Suprapubic skin (tissue), 4 donors: Measurements from ENCODE around the gene MAPK13. TPM values are rescaled to one million over a fixed set of nuclear protein-coding genes. Genes with fewer than 3 reads are reported as not detected.
"Not testable (repeated sequence)": the region's sequence is repeated elsewhere in the genome, so short reads cannot be mapped to it uniquely, and the experiment has no call there.

Experiments used
- DNase-seq, 2 donors: peaks; one replicate each; pipeline ENCODE4 v3.0.0-alpha.2; 2019; ENCODE audit warnings: low spot score in 2 of 2
- H3K27ac ChIP-seq: fragments of 200-600 bp; sonication (generic); one replicate; pipeline ENCODE4 v1.5.1; 2019
- H3K27me3 ChIP-seq: fragments of 200-600 bp; sonication (generic); one replicate; pipeline ENCODE4 v1.5.1; 2019
- H3K36me3 ChIP-seq: fragments of 200-600 bp; sonication (generic); one replicate; pipeline ENCODE4 v1.5.1; 2019
- H3K4me1 ChIP-seq: fragments of 200-600 bp; sonication (generic); one replicate; pipeline ENCODE4 v1.5.1; 2019
- H3K4me3 ChIP-seq: fragments of 200-600 bp; sonication (generic); one replicate; pipeline ENCODE4 v1.5.1; 2019; ENCODE audit warnings: mild to moderate bottlenecking
- H3K9me3 ChIP-seq: fragments of 200-600 bp; sonication (generic); one replicate; pipeline ENCODE4 v1.5.1; 2019
- CTCF ChIP-seq, 2 donors: fragments of 200-600 bp in 1 of 2; fragments of 450-650 bp in 1 of 2; sonication (generic) in 1 of 2; IDR thresholded peaks; one replicate each; pipeline ENCODE4 v1.5.1; 2016 to 2019; ENCODE audit warnings: antibody characterized with exemption in 2 of 2, mild to moderate bottlenecking in 1 of 2, moderate library complexity in 1 of 2
- EP300 ChIP-seq: sonication (generic); formaldehyde crosslinking; IDR thresholded peaks from one replicate; pipeline ENCODE4 v1.6.1; 2017; ENCODE audit warnings: antibody characterized with exemption
- POLR2A ChIP-seq, 2 donors: fragments of 450-650 bp; IDR thresholded peaks; one replicate each; pipeline ENCODE4 v1.6.1; 2017; ENCODE audit warnings: antibody characterized with exemption in 2 of 2, mild to moderate bottlenecking in 2 of 2, moderate library complexity in 2 of 2
- POLR2AphosphoS5 ChIP-seq, 3 donors: sonication (generic); formaldehyde crosslinking; IDR thresholded peaks; one replicate each; pipeline ENCODE4 v1.6.1; 2017; ENCODE audit warnings: antibody characterized with exemption in 3 of 3
- WGBS: methylation state at CpG from one replicate; pipeline ENCODE4 v1.1.5; 2018; 5-methylcytosine and 5-hydroxymethylcytosine counted together
- total RNA-seq, 4 donors: library from RNA; depleted of rRNA; stranded (reverse); fragments of >200 nt; gene quantifications; one replicate each; pipeline ENCODE4 v1.1.0, GENCODE V29; 2016

Gene MAPK13
- 100 to 1,000 TPM in 3 of 4 donors, 10 to 100 TPM in 1; 72.5 to 109 (median 105) TPM for total RNA-seq

GRCh38 chr6:36129941-36130666, at the start of gene MAPK13:
Gene MAPK13 (plus strand): TSS chr6:36130513. CDS start chr6:36130583, 70 bp downstream.
- Histone ChIP-seq H3K4me3 (peak within 1 kb of the TSS; percentile 63), H3K9me3 (no peaks in the 10 kb centered on the region), H3K27me3 (no peaks in the 10 kb centered on the region), H3K36me3 (no peaks in the 10 kb centered on the region), H3K4me1 (peaks cover 44% of the 10 kb centered on the region), H3K27ac (peak within 1 kb of the TSS; percentile 92)
- 10% methylated on average over 7 of the region's 59 CpGs for WGBS
- DNase-seq = peak in 1 of 2 donors; percentile 60
- TF ChIP-seq EP300 (no peak), CTCF (IDR thresholded peaks at IDR 0.05) (no peak), POLR2AphosphoS5 (IDR thresholded peaks at IDR 0.05) (no peak), POLR2A (IDR thresholded peaks at IDR 0.05) (peak in 1 of 2 donors; percentile 7)

DNA sequence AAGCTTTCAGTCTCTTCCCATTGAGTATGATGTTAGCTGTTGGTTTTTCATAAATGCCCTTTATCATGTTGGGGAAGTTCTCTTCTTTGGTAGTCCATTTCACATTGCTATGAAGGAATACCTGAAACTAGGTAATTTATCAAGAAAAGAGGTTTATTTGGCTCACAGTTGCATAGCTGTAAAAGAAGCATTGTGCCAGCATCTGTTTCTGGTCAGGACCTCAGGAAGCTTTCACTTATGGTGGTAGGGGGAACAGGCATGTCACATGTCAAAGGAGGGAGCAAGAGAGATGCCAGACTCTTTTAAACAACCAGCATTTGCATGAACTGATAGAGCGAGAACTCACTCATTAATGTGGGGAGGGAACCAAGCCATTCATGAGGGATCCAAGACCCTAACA, 48.0 kb upstream of the MAPK13 start:
- no peak for DNase-seq
- Histone ChIP-seq H3K36me3 (peaks cover 69% of the 10 kb centered on the region), H3K27me3 (no peaks in the 10 kb centered on the region), H3K9me3 (no peaks in the 10 kb centered on the region), H3K4me1 (no peaks in the 10 kb centered on the region), H3K4me3 (no peak overlapping the region), H3K27ac (no peak overlapping the region)
- 100% methylated on average over 1 of the region's 1 CpG for WGBS
- no peak for TF ChIP-seq EP300
- no peak for TF ChIP-seq CTCF (IDR thresholded peaks at IDR 0.05)
- TF ChIP-seq POLR2AphosphoS5 (IDR thresholded peaks at IDR 0.05) = no peak
- TF ChIP-seq POLR2A (IDR thresholded peaks at IDR 0.05) = no peak

DNA sequence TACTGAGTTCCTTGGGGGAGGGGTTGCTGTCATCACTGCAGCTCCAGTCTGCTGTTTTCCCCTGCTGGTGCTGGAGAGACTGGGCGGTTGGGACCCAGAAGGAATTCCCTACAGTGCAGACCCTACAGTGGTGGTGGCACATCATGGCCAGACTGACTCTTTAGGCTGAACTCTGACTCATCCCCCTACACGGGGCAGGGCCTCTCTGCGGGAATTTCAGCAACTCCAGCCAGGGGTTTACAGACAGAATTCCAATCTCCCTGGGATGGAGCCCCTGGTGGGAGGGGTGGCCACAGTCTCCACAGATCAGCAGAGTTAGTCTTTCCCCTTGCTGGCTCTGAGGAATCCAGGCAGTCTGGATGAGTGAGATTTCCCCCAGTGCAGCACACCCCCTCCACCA, 46.9 kb upstream of the MAPK13 start:
- DNase-seq = no peak
- Histone ChIP-seq H3K36me3 (peaks cover 62% of the 10 kb centered on the region), H3K27me3 (no peaks in the 10 kb centered on the region), H3K27ac (no peak overlapping the region), H3K4me1 (no peaks in the 10 kb centered on the region), H3K9me3 (no peaks in the 10 kb centered on the region), H3K4me3 (no peak overlapping the region)
- no CpG with 5 or more reads among the region's 3 CpGs for WGBS
- no peak for TF ChIP-seq EP300
- no peak for TF ChIP-seq CTCF (IDR thresholded peaks at IDR 0.05)
- no peak for TF ChIP-seq POLR2A (IDR thresholded peaks at IDR 0.05)
- no peak for TF ChIP-seq POLR2AphosphoS5 (IDR thresholded peaks at IDR 0.05)

DNA sequence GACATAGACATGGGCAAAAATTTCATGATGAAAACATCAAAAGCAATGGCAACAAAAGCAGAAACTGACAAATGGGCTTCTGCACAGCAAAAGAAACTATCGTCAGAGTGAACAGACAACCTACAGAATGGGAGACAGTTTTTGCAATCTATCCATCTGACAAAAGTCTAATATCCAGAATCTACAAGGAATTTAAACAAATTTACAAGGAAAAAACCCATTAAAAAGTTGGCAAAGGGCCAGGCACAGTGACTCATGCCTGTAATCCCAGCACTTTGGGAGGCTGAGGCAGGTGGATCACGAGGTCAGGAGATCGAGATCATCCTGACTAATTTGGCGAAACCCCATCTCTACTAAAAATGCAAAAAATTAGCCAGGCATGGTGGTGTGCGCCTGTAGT, 42.1 kb upstream of the MAPK13 start:
- H3K27me3 ChIP-seq, H3K4me3 ChIP-seq, H3K27ac ChIP-seq, H3K4me1 ChIP-seq, H3K9me3 ChIP-seq, DNase-seq: not testable (repeated sequence)
- WGBS = 78% methylated on average over 5 of the region's 5 CpGs
- H3K36me3 ChIP-seq = peaks cover 32% of the 10 kb centered on the region

GRCh38 chr6:36089048-36089447, 41.3 kb upstream of the MAPK13 start:
- TF ChIP-seq POLR2AphosphoS5 (IDR thresholded peaks at IDR 0.05) = no peak
- TF ChIP-seq POLR2A (IDR thresholded peaks at IDR 0.05) = no peak
- TF ChIP-seq EP300 = no peak
- TF ChIP-seq CTCF (IDR thresholded peaks at IDR 0.05) = no peak
- no peak for DNase-seq
- H3K4me1 ChIP-seq = no peaks in the 10 kb centered on the region
- H3K27ac ChIP-seq = no peak overlapping the region
- H3K4me3 ChIP-seq = no peak overlapping the region
- peaks cover 24% of the 10 kb centered on the region for H3K36me3 ChIP-seq
- no peaks in the 10 kb centered on the region for H3K27me3 ChIP-seq
- no peaks in the 10 kb centered on the region for H3K9me3 ChIP-seq
- WGBS = 95% methylated on average over 5 of the region's 5 CpGs
